SJSA1 (cell line): ENCODE results near the gene ARHGAP40. TPM values are rescaled to one million over a fixed set of nuclear protein-coding genes. Genes with fewer than 3 reads are reported as not detected.

ENCODE experiments used
- DNase-seq, 2 experiments: peaks; one replicate each; pipeline ENCODE4 v3.0.0-alpha.2; 2015 to 2020; ENCODE audit warnings: low spot score in 2 of 2, low read depth in 1 of 2
- H3K27ac ChIP-seq: fragments of 250-450 bp; sonication (Bioruptor Pico); 2 replicates; pipeline ENCODE4 v1.5.1; 2020; ENCODE audit warnings: mild to moderate bottlenecking, moderate library complexity
- H3K27me3 ChIP-seq: fragments of 250-450 bp; sonication (Bioruptor Pico); replicated peaks from 2 replicates; pipeline ENCODE4 v1.5.1; 2020; ENCODE audit warnings: mild to moderate bottlenecking, moderate library complexity
- H3K36me3 ChIP-seq: fragments of 250-450 bp; sonication (Bioruptor Pico); 2 replicates; pipeline ENCODE4 v1.5.1; 2020; ENCODE audit warnings: mild to moderate bottlenecking
- H3K4me1 ChIP-seq: fragments of 250-450 bp; sonication (Bioruptor Pico); replicated peaks from 2 replicates; pipeline ENCODE4 v1.6.1; 2021; ENCODE audit warnings: mild to moderate bottlenecking
- H3K4me3 ChIP-seq: fragments of 250-450 bp; sonication (Bioruptor Pico); 2 replicates; pipeline ENCODE4 v1.5.1; 2020; ENCODE audit warnings: mild to moderate bottlenecking
- H3K9me3 ChIP-seq: fragments of 250-450 bp; sonication (Bioruptor Pico); replicated peaks from 2 replicates; pipeline ENCODE4 v1.5.1; 2020; ENCODE audit warnings: mild to moderate bottlenecking
- total RNA-seq: library from RNA; depleted of rRNA; stranded (reverse); fragments of >200 nt; shearing (Covaris generic); gene quantifications from 2 replicates; pipeline ENCODE4 v1.2.3, GENCODE V29; 2014

The ARHGAP40 gene
- total RNA-seq, 1 experiment from 2014 or later: not detected

- Histone ChIP-seq H3K36me3 (no peaks in the 10 kb centered on the region), H3K4me1 (no peaks in the 10 kb centered on the region), H3K4me3 (no peak overlapping the region), H3K27ac (no peak overlapping the region), H3K27me3 (peaks cover 9% of the 10 kb centered on the region; the same call in 1 of the 2 replicates), H3K9me3 (no peaks in the 10 kb centered on the region)
- no peak for DNase-seq
Measured at GRCh38 chr20:38635721-38636288, 34.2 kb downstream of the ARHGAP40 start.

- DNase-seq: no peak
- Histone ChIP-seq H3K9me3 (no peaks in the 10 kb centered on the region), H3K4me1 (no peaks in the 10 kb centered on the region), H3K36me3 (no peaks in the 10 kb centered on the region), H3K27ac (no peak overlapping the region), H3K27me3 (peaks cover 23% of the 10 kb centered on the region), H3K4me3 (no peak overlapping the region)
Measured at GRCh38 chr20:38640521-38640920, 38.9 kb downstream of the ARHGAP40 start.

GRCh38 chr20:38642498-38642897 lies 40.9 kb downstream of the ARHGAP40 start:
- Histone ChIP-seq H3K27ac (no peak overlapping the region), H3K4me1 (peaks cover 6% of the 10 kb centered on the region; the same call in 1 of the 2 replicates), H3K4me3 (no peak overlapping the region), H3K36me3 (no peaks in the 10 kb centered on the region), H3K27me3 (peaks cover 31% of the 10 kb centered on the region), H3K9me3 (no peaks in the 10 kb centered on the region)
- no peak for DNase-seq

DNA sequence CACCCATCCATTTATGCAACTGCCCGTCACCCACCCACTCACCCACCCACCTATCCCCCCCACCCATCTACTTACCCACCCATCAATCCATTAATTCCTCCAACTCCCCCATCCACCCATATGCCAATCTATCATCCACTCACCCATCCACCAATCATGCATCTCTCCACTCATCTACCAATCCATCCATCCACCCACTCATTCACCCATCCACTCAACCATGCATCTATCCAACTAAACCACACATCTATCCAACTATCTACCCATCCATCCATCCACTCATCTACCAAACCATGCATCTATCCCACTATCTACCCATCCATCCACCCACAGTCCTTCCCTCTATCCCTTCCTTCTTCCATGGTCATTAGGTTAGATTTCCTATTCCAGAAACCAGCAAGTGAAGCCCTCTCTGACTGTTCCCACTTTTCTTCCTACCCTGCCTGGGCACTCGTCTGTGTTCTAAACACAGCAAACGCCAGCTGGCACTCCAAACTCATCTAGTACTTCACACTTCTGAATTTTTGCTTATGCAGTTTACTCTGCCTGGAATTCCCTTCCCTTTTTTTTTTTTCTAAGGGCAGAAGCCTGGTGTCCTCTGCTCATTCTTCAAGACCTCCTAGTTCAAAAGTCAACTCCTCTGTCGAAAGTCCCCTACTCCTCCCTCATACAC lies 43.1 kb downstream of the ARHGAP40 start:
- Histone ChIP-seq H3K4me3 (no peak overlapping the region), H3K27me3 (peaks cover 23% of the 10 kb centered on the region), H3K27ac (no peak overlapping the region), H3K9me3 (no peaks in the 10 kb centered on the region), H3K4me1 (peaks cover 6% of the 10 kb centered on the region; the same call in 1 of the 2 replicates), H3K36me3 (no peaks in the 10 kb centered on the region)
- DNase-seq: no peak

- Histone ChIP-seq H3K27ac (no peak overlapping the region), H3K27me3 (peaks cover 22% of the 10 kb centered on the region), H3K36me3 (no peaks in the 10 kb centered on the region), H3K9me3 (no peaks in the 10 kb centered on the region), H3K4me3 (no peak overlapping the region), H3K4me1 (peaks cover 6% of the 10 kb centered on the region; the same call in 1 of the 2 replicates)
- DNase-seq: no peak
Measured at GRCh38 chr20:38645351-38645750, 43.7 kb downstream of the ARHGAP40 start.

GRCh38 chr20:38645980-38646858 lies 44.6 kb downstream of the ARHGAP40 start:
- no peak overlapping the region for H3K4me3 ChIP-seq
- no peaks in the 10 kb centered on the region for H3K9me3 ChIP-seq
- peaks cover 6% of the 10 kb centered on the region; the same call in 1 of the 2 replicates for H3K4me1 ChIP-seq
- H3K27me3 ChIP-seq: peaks cover 21% of the 10 kb centered on the region
- DNase-seq: peak; percentile 44 to 67
- no peaks in the 10 kb centered on the region for H3K36me3 ChIP-seq
- no peak overlapping the region for H3K27ac ChIP-seq

DNA sequence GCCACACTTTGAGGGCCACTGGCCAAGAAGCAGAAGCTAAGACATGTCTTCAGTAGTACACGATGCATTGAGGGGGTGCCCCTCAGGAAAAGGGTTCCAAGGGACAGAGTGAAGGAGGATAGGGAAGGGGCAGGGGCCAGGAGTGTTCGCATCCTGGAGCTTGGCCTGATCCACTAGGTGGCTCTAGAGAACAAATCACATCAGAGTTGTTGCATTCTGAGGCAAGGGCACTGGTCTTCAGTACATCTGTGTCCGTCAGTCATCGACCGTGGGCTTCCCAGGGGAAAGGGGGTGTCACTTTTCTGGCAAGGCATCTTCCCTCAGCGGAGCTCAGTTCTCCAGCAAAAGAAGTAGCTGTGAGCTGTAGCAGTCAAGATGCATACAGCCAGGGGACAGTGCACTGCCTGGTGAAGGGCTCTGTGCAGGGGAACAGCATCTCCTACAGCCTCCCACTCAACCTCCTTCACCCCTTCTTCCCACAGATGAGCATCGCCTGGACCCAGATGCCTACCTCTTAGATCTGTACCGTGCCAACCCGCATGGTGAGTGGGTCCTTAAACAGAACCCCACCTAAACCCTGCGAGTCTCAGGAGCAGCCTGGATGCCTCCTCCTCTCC lies 47.8 kb downstream of the ARHGAP40 start:
- no peaks in the 10 kb centered on the region for H3K9me3 ChIP-seq
- peaks cover 6% of the 10 kb centered on the region; the same call in 1 of the 2 replicates for H3K4me1 ChIP-seq
- no peaks in the 10 kb centered on the region for H3K36me3 ChIP-seq
- H3K27ac ChIP-seq: no peak overlapping the region
- peaks cover 22% of the 10 kb centered on the region for H3K27me3 ChIP-seq
- DNase-seq: no peak
- no peak overlapping the region for H3K4me3 ChIP-seq

DNA sequence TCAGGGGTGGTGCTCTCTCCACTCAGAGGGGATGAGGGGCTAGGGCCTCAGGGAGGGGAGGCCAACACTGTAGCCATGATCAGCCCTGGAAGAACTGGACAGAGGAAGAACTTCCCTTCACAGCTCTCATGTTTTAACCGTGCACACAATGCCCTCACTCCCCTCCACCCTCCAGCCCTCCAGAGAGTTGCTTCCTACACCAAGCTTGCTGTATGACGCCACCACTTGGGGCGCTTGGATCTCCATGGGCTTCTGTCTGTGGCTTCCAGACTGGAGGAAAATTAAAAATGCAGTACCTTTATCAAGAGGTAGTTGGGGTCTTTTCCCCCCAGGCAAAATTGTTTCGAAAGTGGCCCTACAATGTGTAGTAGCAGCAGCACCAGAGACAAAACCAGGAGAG lies 48.4 kb downstream of the ARHGAP40 start:
- DNase-seq: no peak
- Histone ChIP-seq H3K36me3 (no peaks in the 10 kb centered on the region), H3K9me3 (no peaks in the 10 kb centered on the region), H3K27ac (no peak overlapping the region), H3K4me3 (no peak overlapping the region), H3K27me3 (peaks cover 17% of the 10 kb centered on the region), H3K4me1 (peaks cover 6% of the 10 kb centered on the region; the same call in 1 of the 2 replicates)

- H3K27me3 ChIP-seq: peaks cover 8% of the 10 kb centered on the region
- no peak overlapping the region for H3K27ac ChIP-seq
- DNase-seq: no peak
- H3K9me3 ChIP-seq: no peaks in the 10 kb centered on the region
- H3K4me3 ChIP-seq: no peak overlapping the region
- no peaks in the 10 kb centered on the region for H3K36me3 ChIP-seq
- H3K4me1 ChIP-seq: peaks cover 2% of the 10 kb centered on the region; the same call in 1 of the 2 replicates
Measured at GRCh38 chr20:38651154-38651553, 49.5 kb downstream of the ARHGAP40 start.

DNA sequence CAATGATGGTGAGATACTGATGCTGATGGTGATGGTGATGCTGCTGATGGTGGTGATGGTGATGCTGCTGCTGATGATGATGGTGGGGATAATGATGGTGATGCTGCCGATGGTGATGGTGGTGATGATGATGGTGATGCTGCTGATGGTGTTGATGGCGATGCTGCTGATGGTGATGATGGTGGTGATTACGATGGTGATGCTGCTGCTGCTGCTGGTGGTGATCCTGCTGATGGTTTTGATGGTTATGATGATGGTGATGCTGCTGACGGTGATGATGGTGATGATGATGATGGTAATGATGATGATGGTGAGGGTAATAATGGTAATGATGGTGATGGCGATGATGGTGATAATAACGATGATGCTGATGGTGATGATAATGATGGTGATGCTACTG lies 50.0 kb downstream of the ARHGAP40 start:
- Histone ChIP-seq H3K36me3 (no peaks in the 10 kb centered on the region), H3K27me3 (peaks cover 6% of the 10 kb centered on the region), H3K4me1 (no peaks in the 10 kb centered on the region), H3K9me3 (no peaks in the 10 kb centered on the region), H3K4me3 (no peak overlapping the region), H3K27ac (no peak overlapping the region)
- DNase-seq: no peak

GRCh38 chr20:38652995-38653394 lies 51.4 kb downstream of the ARHGAP40 start:
- no peaks in the 10 kb centered on the region for H3K9me3 ChIP-seq
- H3K27me3 ChIP-seq: peaks cover 6% of the 10 kb centered on the region; the same call in 1 of the 2 replicates
- no peak for DNase-seq
- no peaks in the 10 kb centered on the region for H3K36me3 ChIP-seq
- H3K4me1 ChIP-seq: no peaks in the 10 kb centered on the region
- no peak overlapping the region for H3K27ac ChIP-seq
- no peak overlapping the region for H3K4me3 ChIP-seq

DNA sequence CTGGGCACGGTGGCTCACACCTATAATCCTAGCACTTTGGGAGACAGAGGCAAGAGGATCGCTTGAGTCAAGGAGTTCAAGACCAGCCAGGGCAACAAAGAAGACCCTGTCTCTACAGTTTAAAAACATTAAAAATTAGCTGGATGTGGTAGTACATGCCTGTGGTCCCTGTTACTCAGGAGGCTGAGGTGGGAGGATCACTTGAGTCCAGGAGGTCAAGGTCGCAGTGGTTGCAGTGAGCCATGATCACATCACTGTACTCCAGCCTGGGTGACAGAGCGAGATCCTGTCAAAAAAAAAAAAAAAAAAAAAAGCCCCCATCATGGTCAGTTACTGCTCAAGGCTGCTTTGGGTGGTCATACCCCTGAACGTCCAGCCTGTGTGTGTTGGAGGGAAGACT lies 55.8 kb downstream of the ARHGAP40 start:
- no peak for DNase-seq
- no peaks in the 10 kb centered on the region for H3K36me3 ChIP-seq
- peaks cover 3% of the 10 kb centered on the region; the same call in 1 of the 2 replicates for H3K27me3 ChIP-seq
- no peaks in the 10 kb centered on the region for H3K9me3 ChIP-seq
- H3K27ac ChIP-seq: no peak overlapping the region
- H3K4me1 ChIP-seq: no peaks in the 10 kb centered on the region
- H3K4me3 ChIP-seq: no peak overlapping the region

GRCh38 chr20:38658879-38659596 lies 57.4 kb downstream of the ARHGAP40 start:
- DNase-seq: no peak
- no peak overlapping the region for H3K27ac ChIP-seq
- H3K36me3 ChIP-seq: no peaks in the 10 kb centered on the region
- H3K4me1 ChIP-seq: no peaks in the 10 kb centered on the region
- peaks cover 5% of the 10 kb centered on the region; the same call in 1 of the 2 replicates for H3K27me3 ChIP-seq
- no peak overlapping the region for H3K4me3 ChIP-seq
- H3K9me3 ChIP-seq: no peaks in the 10 kb centered on the region
